ENCODE results near the gene DOCK6. TPM values are rescaled to one million over a fixed set of nuclear protein-coding genes. Genes with fewer than 3 reads are reported as not detected.

Gene DOCK6
- total RNA-seq, 1 experiment from 2014 or later: 88.8 TPM

DNA sequence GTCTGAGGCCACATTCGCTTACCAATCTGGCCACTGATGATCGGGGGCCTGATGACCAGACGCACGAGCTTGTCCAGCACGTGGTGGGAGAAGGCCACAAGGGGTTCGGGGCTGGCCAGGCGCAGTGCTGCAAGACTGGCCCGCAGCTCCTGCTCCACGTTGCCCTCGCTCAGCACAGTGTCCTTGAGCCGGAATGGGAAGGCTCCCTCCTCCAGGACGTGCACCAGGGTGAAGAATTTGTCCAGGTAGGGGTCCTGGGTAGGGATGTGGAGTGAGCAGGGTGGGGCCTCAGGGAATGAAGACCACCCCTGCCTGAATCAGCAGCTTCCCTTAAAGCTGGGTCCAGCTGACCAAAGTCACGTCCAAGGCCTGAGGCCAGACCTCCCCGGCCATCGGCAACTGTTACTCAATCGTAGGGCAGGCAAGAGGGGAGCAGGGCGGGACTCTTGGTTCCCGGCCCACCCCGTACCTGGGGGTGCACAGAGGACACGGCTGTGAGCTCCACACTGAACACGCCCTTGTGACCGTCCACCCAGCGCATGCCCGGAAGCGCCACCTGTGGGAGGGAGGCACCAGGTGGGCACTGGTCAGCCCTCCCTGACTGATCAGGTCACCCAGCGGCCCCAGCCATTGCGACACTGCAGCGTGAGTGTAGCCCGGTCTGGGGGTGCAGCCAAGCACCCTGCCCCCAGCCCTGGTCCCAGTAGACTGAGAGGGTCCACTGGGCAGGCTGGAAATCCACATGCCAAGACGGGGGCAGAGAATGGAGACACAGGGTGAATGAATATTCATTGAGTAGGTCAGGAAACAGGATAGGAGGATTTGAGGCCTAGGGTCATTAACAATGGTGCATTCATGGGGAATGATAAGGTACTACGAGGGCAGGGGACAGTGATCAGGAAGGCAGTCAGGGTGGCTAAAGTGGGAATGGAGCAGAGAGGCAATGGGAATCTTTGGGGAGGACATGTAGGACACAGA lies 25.7 kb downstream of the DOCK6 start:
- ATAC-seq: peak; percentile 42
- POLR2A ChIA-PET: no interaction called here
- peaks cover 33% of the 10 kb centered on the region for H3K36me3 Mint-ChIP-seq
- TF ChIP-seq GABPB1 (CRISPR knock-in tag; IDR thresholded peaks at IDR 0.05): peak; percentile 83
- TF ChIP-seq, protein P1, sequence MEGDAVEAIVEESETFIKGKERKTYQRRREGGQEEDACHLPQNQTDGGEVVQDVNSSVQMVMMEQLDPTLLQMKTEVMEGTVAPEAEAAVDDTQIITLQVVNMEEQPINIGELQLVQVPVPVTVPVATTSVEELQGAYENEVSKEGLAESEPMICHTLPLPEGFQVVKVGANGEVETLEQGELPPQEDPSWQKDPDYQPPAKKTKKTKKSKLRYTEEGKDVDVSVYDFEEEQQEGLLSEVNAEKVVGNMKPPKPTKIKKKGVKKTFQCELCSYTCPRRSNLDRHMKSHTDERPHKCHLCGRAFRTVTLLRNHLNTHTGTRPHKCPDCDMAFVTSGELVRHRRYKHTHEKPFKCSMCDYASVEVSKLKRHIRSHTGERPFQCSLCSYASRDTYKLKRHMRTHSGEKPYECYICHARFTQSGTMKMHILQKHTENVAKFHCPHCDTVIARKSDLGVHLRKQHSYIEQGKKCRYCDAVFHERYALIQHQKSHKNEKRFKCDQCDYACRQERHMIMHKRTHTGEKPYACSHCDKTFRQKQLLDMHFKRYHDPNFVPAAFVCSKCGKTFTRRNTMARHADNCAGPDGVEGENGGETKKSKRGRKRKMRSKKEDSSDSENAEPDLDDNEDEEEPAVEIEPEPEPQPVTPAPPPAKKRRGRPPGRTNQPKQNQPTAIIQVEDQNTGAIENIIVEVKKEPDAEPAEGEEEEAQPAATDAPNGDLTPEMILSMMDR (IDR thresholded peaks at IDR 0.05): no peak
- peaks cover 5% of the 10 kb centered on the region for H3K4me1 Mint-ChIP-seq
- 0 out of 2 replicates have a peak, but pooled peaks cover 4% of the 10 kb centered on the region for H3K9me3 Mint-ChIP-seq
- no peak overlapping the region; the same call in 1 of the 2 replicates for H3K27ac Mint-ChIP-seq
- no peak for DNase-seq (ENCODE audit: low spot score)
- no peaks in the 10 kb centered on the region for H3K27me3 Mint-ChIP-seq (ENCODE audit: low read depth)
- H3K4me3 Mint-ChIP-seq: no peak overlapping the region
- CTCF ChIA-PET: interaction anchor here (0.7 to 2.0 kb wide), 2 partner anchors 9 to 120 kb away, joined by 6 to 8 read pairs; no protein-coding TSS in a partner anchor

DNA sequence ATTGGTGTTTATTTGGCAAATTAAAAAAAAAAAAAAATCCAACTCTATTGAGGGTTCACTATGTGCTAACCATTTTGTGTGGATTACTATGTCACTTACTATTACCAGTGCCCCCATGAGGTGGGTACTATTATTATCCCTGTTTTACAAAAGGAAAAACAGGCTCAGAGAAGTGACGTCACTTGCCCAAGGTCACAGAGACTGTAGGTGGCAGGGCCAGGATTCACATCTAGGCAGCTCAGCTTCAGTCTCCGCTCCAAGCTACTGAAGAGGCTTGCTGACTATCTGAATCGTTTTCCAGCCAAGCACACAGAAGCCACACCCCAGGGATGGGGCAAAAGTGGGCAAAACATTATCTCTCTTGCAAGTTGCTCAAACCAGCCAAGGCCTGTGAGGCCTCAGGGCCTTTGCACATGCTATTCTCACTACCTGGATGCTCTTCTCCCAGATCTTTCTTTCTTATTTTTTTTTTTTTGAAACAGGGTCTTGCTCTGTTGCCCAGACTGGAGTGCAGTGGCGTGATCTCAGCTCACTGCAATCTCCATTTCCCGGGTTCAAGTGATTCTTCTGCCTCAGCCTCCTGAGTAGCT lies 27.7 kb downstream of the DOCK6 start:
- CTCF ChIA-PET: interaction anchor here (0.8 kb wide), 1 partner anchor 59 kb away, joined by 3 read pairs; no protein-coding TSS in a partner anchor
- no peaks in the 10 kb centered on the region for H3K27me3 Mint-ChIP-seq (ENCODE audit: low read depth)

DNA sequence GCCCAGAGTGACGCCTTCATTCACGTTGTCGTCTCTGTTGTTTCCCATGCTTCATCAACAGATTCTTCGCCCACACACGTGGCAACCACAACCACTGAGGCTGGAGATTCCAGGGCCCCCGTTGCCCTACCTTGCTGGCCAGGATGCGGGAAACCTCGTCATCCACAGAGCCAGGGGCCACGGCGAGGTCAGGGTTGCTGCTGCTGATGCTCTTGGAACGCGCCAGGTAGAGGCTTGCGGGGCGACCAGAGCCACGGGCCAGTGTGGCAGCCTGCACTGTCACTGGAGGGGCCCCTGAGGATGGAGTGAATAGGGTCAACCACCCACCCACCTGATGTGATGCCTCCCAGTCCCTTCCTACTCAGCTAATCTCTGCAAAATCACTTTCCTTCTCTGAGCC lies 29.3 kb downstream of the DOCK6 start:
- no peaks in the 10 kb centered on the region for H3K9me3 Mint-ChIP-seq
- DNase-seq (ENCODE audit: low spot score) (no peak), ATAC-seq (no peak)
- H3K4me3 Mint-ChIP-seq: no peak overlapping the region
- ChIA-PET POLR2A (no interaction called here), CTCF (no interaction called here)
- no peak overlapping the region for H3K27ac Mint-ChIP-seq
- H3K27me3 Mint-ChIP-seq (ENCODE audit: low read depth): no peaks in the 10 kb centered on the region
- peaks cover 18% of the 10 kb centered on the region for H3K36me3 Mint-ChIP-seq
- peaks cover 5% of the 10 kb centered on the region for H3K4me1 Mint-ChIP-seq
- TF ChIP-seq, protein P2, sequence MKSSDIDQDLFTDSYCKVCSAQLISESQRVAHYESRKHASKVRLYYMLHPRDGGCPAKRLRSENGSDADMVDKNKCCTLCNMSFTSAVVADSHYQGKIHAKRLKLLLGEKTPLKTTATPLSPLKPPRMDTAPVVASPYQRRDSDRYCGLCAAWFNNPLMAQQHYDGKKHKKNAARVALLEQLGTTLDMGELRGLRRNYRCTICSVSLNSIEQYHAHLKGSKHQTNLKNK (CRISPR knock-in tag; IDR thresholded peaks at IDR 0.05): no peak
- TF ChIP-seq TCF7 (CRISPR knock-in tag; IDR thresholded peaks at IDR 0.05; ENCODE audit: low read depth) (no peak), CBFB (CRISPR knock-in tag; IDR thresholded peaks at IDR 0.05; ENCODE audit: low read depth) (no peak), ATF1 (CRISPR knock-in tag; IDR thresholded peaks at IDR 0.05) (no peak), NFE2L1 (CRISPR knock-in tag; IDR thresholded peaks at IDR 0.05) (no peak), FOXK1 (CRISPR knock-in tag; IDR thresholded peaks at IDR 0.05) (no peak), ZNF138 (CRISPR knock-in tag; conservative IDR thresholded peaks at IDR 0.05) (no peak), MXD4 (CRISPR knock-in tag; IDR thresholded peaks at IDR 0.05; ENCODE audit: borderline replicate concordance) (no peak), ZNF263 (CRISPR knock-in tag; IDR thresholded peaks at IDR 0.05; ENCODE audit: low read depth) (no peak), TEAD1 (CRISPR knock-in tag; IDR thresholded peaks at IDR 0.05) (no peak), CREB1 (CRISPR knock-in tag; IDR thresholded peaks at IDR 0.05) (no peak)
- TF ChIP-seq, protein P3, sequence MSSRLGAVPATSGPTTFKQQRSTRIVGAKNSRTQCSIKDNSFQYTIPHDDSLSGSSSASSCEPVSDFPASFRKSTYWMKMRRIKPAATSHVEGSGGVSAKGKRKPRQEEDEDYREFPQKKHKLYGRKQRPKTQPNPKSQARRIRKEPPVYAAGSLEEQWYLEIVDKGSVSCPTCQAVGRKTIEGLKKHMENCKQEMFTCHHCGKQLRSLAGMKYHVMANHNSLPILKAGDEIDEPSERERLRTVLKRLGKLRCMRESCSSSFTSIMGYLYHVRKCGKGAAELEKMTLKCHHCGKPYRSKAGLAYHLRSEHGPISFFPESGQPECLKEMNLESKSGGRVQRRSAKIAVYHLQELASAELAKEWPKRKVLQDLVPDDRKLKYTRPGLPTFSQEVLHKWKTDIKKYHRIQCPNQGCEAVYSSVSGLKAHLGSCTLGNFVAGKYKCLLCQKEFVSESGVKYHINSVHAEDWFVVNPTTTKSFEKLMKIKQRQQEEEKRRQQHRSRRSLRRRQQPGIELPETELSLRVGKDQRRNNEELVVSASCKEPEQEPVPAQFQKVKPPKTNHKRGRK (CRISPR knock-in tag; IDR thresholded peaks at IDR 0.05; ENCODE audit: borderline replicate concordance): no peak

More for the DNA sequence above, 27.7 kb downstream of the DOCK6 start:
- TF ChIP-seq, protein P4, sequence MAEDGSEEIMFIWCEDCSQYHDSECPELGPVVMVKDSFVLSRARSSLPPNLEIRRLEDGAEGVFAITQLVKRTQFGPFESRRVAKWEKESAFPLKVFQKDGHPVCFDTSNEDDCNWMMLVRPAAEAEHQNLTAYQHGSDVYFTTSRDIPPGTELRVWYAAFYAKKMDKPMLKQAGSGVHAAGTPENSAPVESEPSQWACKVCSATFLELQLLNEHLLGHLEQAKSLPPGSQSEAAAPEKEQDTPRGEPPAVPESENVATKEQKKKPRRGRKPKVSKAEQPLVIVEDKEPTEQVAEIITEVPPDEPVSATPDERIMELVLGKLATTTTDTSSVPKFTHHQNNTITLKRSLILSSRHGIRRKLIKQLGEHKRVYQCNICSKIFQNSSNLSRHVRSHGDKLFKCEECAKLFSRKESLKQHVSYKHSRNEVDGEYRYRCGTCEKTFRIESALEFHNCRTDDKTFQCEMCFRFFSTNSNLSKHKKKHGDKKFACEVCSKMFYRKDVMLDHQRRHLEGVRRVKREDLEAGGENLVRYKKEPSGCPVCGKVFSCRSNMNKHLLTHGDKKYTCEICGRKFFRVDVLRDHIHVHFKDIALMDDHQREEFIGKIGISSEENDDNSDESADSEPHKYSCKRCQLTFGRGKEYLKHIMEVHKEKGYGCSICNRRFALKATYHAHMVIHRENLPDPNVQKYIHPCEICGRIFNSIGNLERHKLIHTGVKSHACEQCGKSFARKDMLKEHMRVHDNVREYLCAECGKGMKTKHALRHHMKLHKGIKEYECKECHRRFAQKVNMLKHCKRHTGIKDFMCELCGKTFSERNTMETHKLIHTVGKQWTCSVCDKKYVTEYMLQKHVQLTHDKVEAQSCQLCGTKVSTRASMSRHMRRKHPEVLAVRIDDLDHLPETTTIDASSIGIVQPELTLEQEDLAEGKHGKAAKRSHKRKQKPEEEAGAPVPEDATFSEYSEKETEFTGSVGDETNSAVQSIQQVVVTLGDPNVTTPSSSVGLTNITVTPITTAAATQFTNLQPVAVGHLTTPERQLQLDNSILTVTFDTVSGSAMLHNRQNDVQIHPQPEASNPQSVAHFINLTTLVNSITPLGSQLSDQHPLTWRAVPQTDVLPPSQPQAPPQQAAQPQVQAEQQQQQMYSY (CRISPR knock-in tag; IDR thresholded peaks at IDR 0.05): no peak
- 0 out of 2 replicates have a peak, but pooled peaks have one; percentile 34 for TF ChIP-seq GTF2I (CRISPR knock-in tag; conservative IDR thresholded peaks at IDR 0.05)
- POLR2A ChIA-PET: no interaction called here
- H3K4me3 Mint-ChIP-seq: no peak overlapping the region
- H3K4me1 Mint-ChIP-seq: peaks cover 5% of the 10 kb centered on the region
- no peak for DNase-seq (ENCODE audit: low spot score)
- ATAC-seq: no peak
- H3K36me3 Mint-ChIP-seq: peaks cover 24% of the 10 kb centered on the region
- H3K9me3 Mint-ChIP-seq: 0 out of 2 replicates have a peak, but pooled peaks cover 4% of the 10 kb centered on the region
- H3K27ac Mint-ChIP-seq: no peak overlapping the region

All from WTC11 (cell line).